Endothelial cell of umbilical vein (primary cell): Measurements from ENCODE around the gene NUP58.

ENCODE experiments used
- CTCF ChIP-seq, 2 donors: IDR thresholded peaks; 1 replicate in 1 of 2; 2 replicates in 1 of 2; pipeline ENCODE4 v1.5.1; 2011; ENCODE audit warnings: low read length in 2 of 2, mild to moderate bottlenecking in 2 of 2, moderate library complexity in 2 of 2, control low read depth in 1 of 2, inconsistent platforms in 1 of 2, low read depth in 1 of 2; ENCODE audit not compliant: insufficient read depth in 1 of 2; ENCODE audit errors: extremely low read depth in 1 of 2
- EZH2 ChIP-seq: IDR thresholded peaks from 2 replicates; pipeline ENCODE4 v1.6.1; 2012; ENCODE audit warnings: borderline replicate concordance, low read depth, mild to moderate bottlenecking, moderate library complexity, low read length, inconsistent platforms; ENCODE audit not compliant: severe bottlenecking
- GATA2 ChIP-seq: IDR thresholded peaks from 2 replicates; pipeline ENCODE4 v1.7.0; 2011; ENCODE audit warnings: low read depth, mild to moderate bottlenecking, moderate library complexity, mixed read lengths, low read length; ENCODE audit not compliant: insufficient read length, insufficient read depth
- JUN ChIP-seq: IDR thresholded peaks from 2 replicates; pipeline ENCODE4 v1.6.1; 2011; ENCODE audit warnings: borderline replicate concordance, low read depth; ENCODE audit not compliant: insufficient read length, insufficient read depth
- MAX ChIP-seq: IDR thresholded peaks from 2 replicates; pipeline ENCODE4 v1.6.1; 2011; ENCODE audit not compliant: insufficient read depth, insufficient read length
- MYC ChIP-seq: IDR thresholded peaks from one replicate; pipeline ENCODE4 v1.6.1; 2011; ENCODE audit warnings: mild to moderate bottlenecking, low read depth, low read length
- POLR2A ChIP-seq: IDR thresholded peaks from 2 replicates; pipeline ENCODE4 v1.6.1; 2012; ENCODE audit warnings: low read depth, mild to moderate bottlenecking, control low read depth, low read length
- POLR2AphosphoS5 ChIP-seq: IDR thresholded peaks from 2 replicates; pipeline ENCODE4 v1.6.1; 2012; ENCODE audit warnings: low read depth, mild to moderate bottlenecking, control low read depth, low read length, moderate library complexity; ENCODE audit not compliant: insufficient read depth

- TF ChIP-seq POLR2AphosphoS5 (no peak), CTCF (IDR thresholded peaks at IDR 0.05; ENCODE audit: extremely low read depth in 1 of 2, insufficient read depth in 1 of 2, low read depth in 1 of 2, low read length in 2 of 2) (no peak), EZH2 (no peak), POLR2A (no peak), MAX (no peak), JUN (no peak), GATA2 (no peak), MYC (no peak)
These were observed 19.5 kb upstream of the NUP58 start for GRCh38 chr13:25281935-25282332.
